RWPE2 (cell line): ENCODE results near the gene LCN12.

Experiments
- ATAC-seq: fragments of 200-7000 bp; cut with Tn5 transposase; 3 replicates; pipeline ENCODE4 v1.9.1; 2021; ENCODE audit warnings: low read depth
- DNase-seq: peaks from one replicate; pipeline ENCODE4 v3.0.0-alpha.2; 2020; ENCODE audit warnings: low spot score
- H3K27ac ChIP-seq: fragments of 450-650 bp; 2 replicates; pipeline ENCODE4 v1.5.1; 2017; ENCODE audit warnings: mild to moderate bottlenecking; ENCODE audit not compliant: poor library complexity, severe bottlenecking
- H3K27me3 ChIP-seq: fragments of 250-450 bp; sonication (Bioruptor Pico); 2 replicates; pipeline ENCODE4 v1.5.1; 2021; ENCODE audit warnings: mild to moderate bottlenecking, moderate library complexity; ENCODE audit not compliant: insufficient read depth, poor library complexity, severe bottlenecking
- H3K36me3 ChIP-seq: fragments of 250-450 bp; sonication (Bioruptor Pico); 2 replicates; pipeline ENCODE4 v1.5.1; 2020; ENCODE audit warnings: low read depth, mild to moderate bottlenecking, moderate library complexity
- H3K4me1 ChIP-seq: fragments of 250-450 bp; sonication (Bioruptor Pico); 2 replicates; pipeline ENCODE4 v1.5.1; 2021; ENCODE audit warnings: mild to moderate bottlenecking, moderate library complexity; ENCODE audit not compliant: insufficient read depth, poor library complexity, severe bottlenecking
- H3K4me3 ChIP-seq: fragments of 250-450 bp; sonication (Bioruptor Pico); 2 replicates; pipeline ENCODE4 v1.5.1; 2021; ENCODE audit warnings: mild to moderate bottlenecking, moderate library complexity; ENCODE audit not compliant: severe bottlenecking
- H3K9me3 ChIP-seq: fragments of 250-450 bp; sonication (Bioruptor Pico); 2 replicates; pipeline ENCODE4 v1.5.1; 2021; ENCODE audit warnings: mild to moderate bottlenecking, moderate library complexity; ENCODE audit not compliant: severe bottlenecking
- TF ChIP-seq, protein P1 (sequence below): fragments of 450-650 bp; IDR thresholded peaks from one replicate; pipeline ENCODE4 v1.5.1; 2017; ENCODE audit warnings: mild to moderate bottlenecking, moderate library complexity; ENCODE audit not compliant: poor library complexity, severe bottlenecking

Gene LCN12

DNA sequence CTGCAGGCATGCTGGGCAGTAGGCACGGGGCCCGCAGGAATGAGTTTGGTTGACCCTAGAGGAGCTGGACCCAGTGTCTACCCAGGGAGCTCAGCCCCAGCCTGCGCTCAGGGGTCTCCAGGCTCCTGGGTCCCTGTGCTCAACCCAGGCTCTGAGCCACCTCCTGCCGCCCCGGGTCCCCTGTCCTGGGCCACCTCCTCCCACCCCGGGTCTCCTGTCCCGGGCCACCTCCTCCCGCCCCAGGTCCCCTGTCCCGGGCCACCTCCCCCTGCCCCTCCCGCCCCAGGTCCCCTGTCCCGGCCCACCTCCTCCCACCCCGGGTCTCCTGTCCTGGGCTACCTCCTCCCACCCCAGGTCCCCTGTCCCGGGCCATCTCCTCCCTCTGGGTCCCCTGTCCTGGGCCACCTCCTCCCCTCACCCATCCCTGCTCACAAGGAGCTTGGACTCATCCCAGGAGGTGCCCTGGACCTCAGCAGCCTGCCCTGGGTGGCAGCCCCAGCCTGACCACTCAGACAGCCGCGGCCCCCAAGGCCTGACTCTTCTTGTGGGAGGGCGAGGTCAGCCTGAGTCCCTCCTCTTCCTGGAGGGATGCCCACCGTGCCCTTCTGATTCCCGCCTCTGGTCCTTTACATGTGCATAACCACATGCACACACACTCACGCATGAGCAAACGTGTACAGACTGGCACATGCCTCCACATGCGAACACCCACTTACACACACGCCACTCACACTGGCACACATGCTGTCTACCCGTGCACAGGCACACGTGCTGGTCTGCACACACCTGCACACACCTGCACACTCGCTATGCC, 2.4 kb downstream of the LCN12 start:
- no peaks in the 10 kb centered on the region for H3K9me3 ChIP-seq
- H3K4me3 ChIP-seq = no peak overlapping the region
- no peaks in the 10 kb centered on the region for H3K27me3 ChIP-seq
- no peaks in the 10 kb centered on the region for H3K4me1 ChIP-seq
- DNase-seq (no peak), ATAC-seq (no peak)
- H3K27ac ChIP-seq = no peak overlapping the region
- TF ChIP-seq, protein P1, sequence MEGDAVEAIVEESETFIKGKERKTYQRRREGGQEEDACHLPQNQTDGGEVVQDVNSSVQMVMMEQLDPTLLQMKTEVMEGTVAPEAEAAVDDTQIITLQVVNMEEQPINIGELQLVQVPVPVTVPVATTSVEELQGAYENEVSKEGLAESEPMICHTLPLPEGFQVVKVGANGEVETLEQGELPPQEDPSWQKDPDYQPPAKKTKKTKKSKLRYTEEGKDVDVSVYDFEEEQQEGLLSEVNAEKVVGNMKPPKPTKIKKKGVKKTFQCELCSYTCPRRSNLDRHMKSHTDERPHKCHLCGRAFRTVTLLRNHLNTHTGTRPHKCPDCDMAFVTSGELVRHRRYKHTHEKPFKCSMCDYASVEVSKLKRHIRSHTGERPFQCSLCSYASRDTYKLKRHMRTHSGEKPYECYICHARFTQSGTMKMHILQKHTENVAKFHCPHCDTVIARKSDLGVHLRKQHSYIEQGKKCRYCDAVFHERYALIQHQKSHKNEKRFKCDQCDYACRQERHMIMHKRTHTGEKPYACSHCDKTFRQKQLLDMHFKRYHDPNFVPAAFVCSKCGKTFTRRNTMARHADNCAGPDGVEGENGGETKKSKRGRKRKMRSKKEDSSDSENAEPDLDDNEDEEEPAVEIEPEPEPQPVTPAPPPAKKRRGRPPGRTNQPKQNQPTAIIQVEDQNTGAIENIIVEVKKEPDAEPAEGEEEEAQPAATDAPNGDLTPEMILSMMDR = no peak
- no peaks in the 10 kb centered on the region for H3K36me3 ChIP-seq

GRCh38 chr9:136955202-136955942, 3.3 kb downstream of the LCN12 start:
- ATAC-seq (no peak), DNase-seq (no peak)
- TF ChIP-seq, protein P1 = no peak
- Histone ChIP-seq H3K4me1 (no peaks in the 10 kb centered on the region), H3K27ac (no peak overlapping the region), H3K9me3 (no peaks in the 10 kb centered on the region), H3K4me3 (no peak overlapping the region), H3K36me3 (no peaks in the 10 kb centered on the region), H3K27me3 (no peaks in the 10 kb centered on the region)

DNA sequence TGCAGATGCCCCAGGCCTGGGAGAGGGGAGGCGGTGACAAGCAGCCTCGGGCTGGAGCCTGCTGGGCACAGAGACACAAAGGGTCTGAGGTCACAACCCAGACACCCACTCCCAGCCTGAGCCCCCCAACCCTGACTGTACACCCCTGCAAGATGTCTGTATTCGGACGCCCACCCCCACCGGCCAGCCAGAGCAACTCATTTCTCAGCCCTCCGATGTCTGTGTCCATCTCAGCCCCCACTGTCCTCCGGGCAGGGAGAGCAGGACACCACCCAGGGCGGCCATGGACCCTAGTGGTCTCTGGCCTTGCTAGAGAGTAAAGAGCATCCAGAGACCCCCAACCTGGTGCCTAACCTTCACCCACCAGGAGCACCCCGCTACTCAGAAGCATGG, 3.9 kb downstream of the LCN12 start:
- no peak for ATAC-seq
- no peaks in the 10 kb centered on the region for H3K27me3 ChIP-seq
- no peaks in the 10 kb centered on the region for H3K4me1 ChIP-seq
- H3K9me3 ChIP-seq = no peaks in the 10 kb centered on the region
- H3K4me3 ChIP-seq = no peak overlapping the region
- TF ChIP-seq, protein P1 = no peak
- no peak overlapping the region for H3K27ac ChIP-seq
- no peak for DNase-seq
- H3K36me3 ChIP-seq = no peaks in the 10 kb centered on the region

GRCh38 chr9:136956604-136957003, 4.5 kb downstream of the LCN12 start:
- no peak overlapping the region for H3K4me3 ChIP-seq
- TF ChIP-seq, protein P1 = no peak
- ATAC-seq = no peak

More at GRCh38 chr9:136956604-136957003, 4.5 kb downstream of the LCN12 start:
- no peak for DNase-seq
- H3K27ac ChIP-seq = no peak overlapping the region
- H3K27me3 ChIP-seq = no peaks in the 10 kb centered on the region
- no peaks in the 10 kb centered on the region for H3K4me1 ChIP-seq
- no peaks in the 10 kb centered on the region for H3K36me3 ChIP-seq
- H3K9me3 ChIP-seq = no peaks in the 10 kb centered on the region
